ENCODE measurements around the gene ENTR1.

ENTR1 gene

DNA sequence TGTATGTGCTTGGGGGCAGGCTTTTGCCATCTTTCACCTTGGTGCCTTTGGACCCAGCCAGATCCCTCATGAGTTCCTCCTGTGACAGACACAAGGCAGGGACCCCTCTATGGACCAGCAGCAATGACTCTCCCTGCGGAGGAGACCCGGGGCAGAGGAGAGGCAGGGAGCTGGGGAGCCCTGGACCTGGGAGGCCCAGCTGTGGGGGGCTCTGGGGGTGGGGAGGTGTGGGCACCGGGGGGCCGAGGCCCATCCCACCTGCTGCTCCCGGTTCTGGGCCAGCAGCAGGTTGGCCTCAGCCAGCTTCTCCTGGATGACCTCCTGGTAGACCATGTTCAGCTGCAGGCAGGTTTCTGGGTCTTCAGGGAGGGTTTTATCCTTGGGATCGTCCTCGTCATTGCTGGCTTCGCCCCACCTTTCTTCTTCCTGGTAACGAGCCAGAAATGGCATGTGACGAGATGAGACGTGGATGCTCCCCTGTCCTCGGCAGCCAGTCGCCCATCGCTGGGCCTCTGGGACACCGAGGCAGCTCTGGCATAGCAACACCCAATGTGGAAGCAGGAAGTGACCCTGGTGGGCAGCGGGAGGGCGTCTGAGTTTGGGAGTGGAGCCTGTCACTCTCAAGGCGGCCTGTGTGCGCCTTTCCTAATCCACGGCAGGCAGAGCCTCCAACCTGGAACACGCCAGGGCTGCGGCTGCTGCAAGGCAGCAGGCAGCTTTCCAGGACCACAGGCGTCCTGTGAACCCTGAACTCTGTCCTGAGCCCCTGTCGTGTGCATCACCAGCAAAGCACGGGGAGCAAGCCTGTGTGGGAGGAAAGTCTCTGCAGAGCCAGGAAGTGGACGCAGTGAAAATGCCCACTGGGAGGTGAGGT, 14.8 kb downstream of the ENTR1 start:
- no peak overlapping the region for H3K27ac ChIP-seq (ENCODE audit: low read depth, low read length, severe bottlenecking)
- H3K36me3 ChIP-seq (ENCODE audit: control insufficient read depth, insufficient read depth, low read length) = peaks cover 81% of the 10 kb centered on the region
- H3K9me3 ChIP-seq (ENCODE audit: control insufficient read depth, low read length) = no peaks in the 10 kb centered on the region
- H3K4me1 ChIP-seq (ENCODE audit: control insufficient read depth, insufficient read depth, low read length, poor library complexity, severe bottlenecking) = peaks cover 9% of the 10 kb centered on the region
- H3K4me3 ChIP-seq (ENCODE audit: extremely low read depth, insufficient read depth, low read length, poor library complexity, severe bottlenecking) = no peak overlapping the region
- WGBS, 2 experiments (ENCODE audit: insufficient coverage in 2 of 2) = 94 to 97% methylated on average over 15 to 22 of the region's 26 CpGs

- H3K36me3 ChIP-seq (ENCODE audit: control insufficient read depth, insufficient read depth, low read length) = peaks cover 86% of the 10 kb centered on the region
- H3K9me3 ChIP-seq (ENCODE audit: control insufficient read depth, low read length) = no peaks in the 10 kb centered on the region
- no peak overlapping the region for H3K4me3 ChIP-seq (ENCODE audit: extremely low read depth, insufficient read depth, low read length, poor library complexity, severe bottlenecking)
- peaks cover 9% of the 10 kb centered on the region for H3K4me1 ChIP-seq (ENCODE audit: control insufficient read depth, insufficient read depth, low read length, poor library complexity, severe bottlenecking)
- 92 to 96% methylated on average over 13 of the region's 13 CpGs for WGBS, 2 experiments (ENCODE audit: insufficient coverage in 2 of 2)
- H3K27ac ChIP-seq (ENCODE audit: low read depth, low read length, severe bottlenecking) = no peak overlapping the region
These were observed 15.4 kb downstream of the ENTR1 start for GRCh38 chr9:136395020-136395340.

- Histone ChIP-seq H3K9me3 (ENCODE audit: control insufficient read depth, low read length) (no peaks in the 10 kb centered on the region), H3K27ac (ENCODE audit: low read depth, low read length, severe bottlenecking) (no peak overlapping the region), H3K4me3 (ENCODE audit: extremely low read depth, insufficient read depth, low read length, poor library complexity, severe bottlenecking) (no peak overlapping the region), H3K36me3 (ENCODE audit: control insufficient read depth, insufficient read depth, low read length) (peaks cover 91% of the 10 kb centered on the region), H3K4me1 (ENCODE audit: control insufficient read depth, insufficient read depth, low read length, poor library complexity, severe bottlenecking) (peaks cover 9% of the 10 kb centered on the region)
- 95 to 97% methylated on average over 19 to 20 of the region's 21 CpGs for WGBS, 2 experiments (ENCODE audit: insufficient coverage in 2 of 2)
These were observed 15.9 kb downstream of the ENTR1 start for GRCh38 chr9:136394312-136395019.

DNA sequence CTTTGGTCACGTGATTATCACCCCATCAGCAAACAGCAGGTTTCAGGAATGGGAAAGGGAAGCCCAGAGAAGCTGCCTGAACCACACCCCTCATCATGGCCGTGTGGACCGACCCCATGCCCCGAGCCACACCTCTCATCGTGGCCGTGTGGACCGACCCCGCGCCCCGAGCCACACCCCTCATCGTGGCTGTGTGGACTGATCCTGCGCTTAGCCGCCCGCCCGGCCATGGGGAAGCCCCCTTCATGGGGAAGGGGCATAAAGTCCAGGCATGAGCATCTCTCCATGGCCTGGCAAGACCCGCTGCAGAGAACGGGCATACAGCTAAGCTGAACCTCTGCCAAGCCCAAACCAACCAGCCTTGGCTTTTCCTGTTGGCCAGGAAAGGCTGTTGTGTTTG, 16.9 kb downstream of the ENTR1 start:
- 92 to 95% methylated on average over 13 to 17 of the region's 17 CpGs for WGBS, 2 experiments (ENCODE audit: insufficient coverage in 2 of 2)
- Histone ChIP-seq H3K4me1 (ENCODE audit: control insufficient read depth, insufficient read depth, low read length, poor library complexity, severe bottlenecking) (peaks cover 4% of the 10 kb centered on the region), H3K27ac (ENCODE audit: low read depth, low read length, severe bottlenecking) (no peak overlapping the region), H3K4me3 (ENCODE audit: extremely low read depth, insufficient read depth, low read length, poor library complexity, severe bottlenecking) (no peak overlapping the region), H3K36me3 (ENCODE audit: control insufficient read depth, insufficient read depth, low read length) (peaks cover 97% of the 10 kb centered on the region), H3K9me3 (ENCODE audit: control insufficient read depth, low read length) (no peaks in the 10 kb centered on the region)

- H3K4me3 ChIP-seq (ENCODE audit: extremely low read depth, insufficient read depth, low read length, poor library complexity, severe bottlenecking) = no peak overlapping the region
- 93 to 94% methylated on average over 16 to 20 of the region's 21 CpGs for WGBS, 2 experiments (ENCODE audit: insufficient coverage in 2 of 2)
- H3K36me3 ChIP-seq (ENCODE audit: control insufficient read depth, insufficient read depth, low read length) = peaks cover 97% of the 10 kb centered on the region
- H3K9me3 ChIP-seq (ENCODE audit: control insufficient read depth, low read length) = no peaks in the 10 kb centered on the region
- H3K4me1 ChIP-seq (ENCODE audit: control insufficient read depth, insufficient read depth, low read length, poor library complexity, severe bottlenecking) = no peaks in the 10 kb centered on the region
- H3K27ac ChIP-seq (ENCODE audit: low read depth, low read length, severe bottlenecking) = no peak overlapping the region
These were observed 17.6 kb downstream of the ENTR1 start for GRCh38 chr9:136392538-136393449.

GRCh38 chr9:136391737-136392537, 18.5 kb downstream of the ENTR1 start:
- no peaks in the 10 kb centered on the region for H3K9me3 ChIP-seq (ENCODE audit: control insufficient read depth, low read length)
- WGBS, 2 experiments (ENCODE audit: insufficient coverage in 2 of 2) = 95 to 96% methylated on average over 24 to 27 of the region's 28 CpGs
- H3K4me1 ChIP-seq (ENCODE audit: control insufficient read depth, insufficient read depth, low read length, poor library complexity, severe bottlenecking) = no peaks in the 10 kb centered on the region
- H3K27ac ChIP-seq (ENCODE audit: low read depth, low read length, severe bottlenecking) = no peak overlapping the region
- peaks cover 99% of the 10 kb centered on the region for H3K36me3 ChIP-seq (ENCODE audit: control insufficient read depth, insufficient read depth, low read length)
- H3K4me3 ChIP-seq (ENCODE audit: extremely low read depth, insufficient read depth, low read length, poor library complexity, severe bottlenecking) = no peak overlapping the region

- Histone ChIP-seq H3K9me3 (ENCODE audit: control insufficient read depth, low read length) (no peaks in the 10 kb centered on the region), H3K36me3 (ENCODE audit: control insufficient read depth, insufficient read depth, low read length) (peaks cover 98% of the 10 kb centered on the region), H3K4me1 (ENCODE audit: control insufficient read depth, insufficient read depth, low read length, poor library complexity, severe bottlenecking) (no peaks in the 10 kb centered on the region), H3K27ac (ENCODE audit: low read depth, low read length, severe bottlenecking) (no peak overlapping the region), H3K4me3 (ENCODE audit: extremely low read depth, insufficient read depth, low read length, poor library complexity, severe bottlenecking) (no peak overlapping the region)
- 96 to 97% methylated on average over 11 to 12 of the region's 14 CpGs for WGBS, 2 experiments (ENCODE audit: insufficient coverage in 2 of 2)
These were observed 21.0 kb downstream of the ENTR1 start for GRCh38 chr9:136389396-136389795.

- Histone ChIP-seq H3K36me3 (ENCODE audit: control insufficient read depth, insufficient read depth, low read length) (peaks cover 98% of the 10 kb centered on the region), H3K27ac (ENCODE audit: low read depth, low read length, severe bottlenecking) (no peak overlapping the region), H3K4me1 (ENCODE audit: control insufficient read depth, insufficient read depth, low read length, poor library complexity, severe bottlenecking) (no peaks in the 10 kb centered on the region), H3K4me3 (ENCODE audit: extremely low read depth, insufficient read depth, low read length, poor library complexity, severe bottlenecking) (no peak overlapping the region), H3K9me3 (ENCODE audit: control insufficient read depth, low read length) (no peaks in the 10 kb centered on the region)
- 94 to 98% methylated on average over 17 to 19 of the region's 19 CpGs for WGBS, 2 experiments (ENCODE audit: insufficient coverage in 2 of 2)
These were observed 23.2 kb downstream of the ENTR1 start for GRCh38 chr9:136387217-136387616.

DNA sequence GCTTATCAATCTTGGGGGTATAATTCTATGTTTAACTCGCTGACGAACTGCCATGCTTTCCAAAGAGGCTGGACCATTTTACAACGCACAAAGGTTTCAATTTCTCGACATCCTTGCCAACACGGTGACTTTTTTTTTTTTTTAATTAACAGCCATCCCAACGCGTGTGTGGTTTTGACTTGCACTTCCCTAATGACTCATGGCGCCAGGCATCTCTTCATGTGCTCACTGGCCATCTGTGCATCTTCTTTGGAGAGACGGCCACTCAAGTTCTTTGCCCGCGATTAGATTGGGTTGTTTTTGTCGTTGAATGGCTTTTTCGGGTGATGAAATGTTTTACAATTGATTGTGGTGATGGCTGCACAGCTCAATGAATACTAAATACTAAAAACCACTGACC, 24.4 kb downstream of the ENTR1 start:
- Histone ChIP-seq H3K36me3 (ENCODE audit: control insufficient read depth, insufficient read depth, low read length) (peaks cover 92% of the 10 kb centered on the region), H3K4me3 (ENCODE audit: extremely low read depth, insufficient read depth, low read length, poor library complexity, severe bottlenecking) (no peak overlapping the region)
- 96 to 99% methylated on average over 8 to 9 of the region's 13 CpGs for WGBS, 2 experiments (ENCODE audit: insufficient coverage in 2 of 2)

GRCh38 chr9:136385015-136385414, 25.4 kb downstream of the ENTR1 start:
- H3K36me3 ChIP-seq (ENCODE audit: control insufficient read depth, insufficient read depth, low read length) = peaks cover 91% of the 10 kb centered on the region
- H3K27ac ChIP-seq (ENCODE audit: low read depth, low read length, severe bottlenecking) = no peak overlapping the region
- H3K9me3 ChIP-seq (ENCODE audit: control insufficient read depth, low read length) = no peaks in the 10 kb centered on the region
- H3K4me1 ChIP-seq (ENCODE audit: control insufficient read depth, insufficient read depth, low read length, poor library complexity, severe bottlenecking) = no peaks in the 10 kb centered on the region
- H3K4me3 ChIP-seq (ENCODE audit: extremely low read depth, insufficient read depth, low read length, poor library complexity, severe bottlenecking) = no peak overlapping the region
- 87 to 93% methylated on average over 9 to 11 of the region's 11 CpGs for WGBS, 2 experiments (ENCODE audit: insufficient coverage in 2 of 2)

More for the DNA sequence above, 24.4 kb downstream of the ENTR1 start:
- Histone ChIP-seq H3K9me3 (ENCODE audit: control insufficient read depth, low read length) (no peaks in the 10 kb centered on the region), H3K27ac (ENCODE audit: low read depth, low read length, severe bottlenecking) (no peak overlapping the region), H3K4me1 (ENCODE audit: control insufficient read depth, insufficient read depth, low read length, poor library complexity, severe bottlenecking) (no peaks in the 10 kb centered on the region)

All from mesodermal cell (in vitro differentiated cells).